Omental fat pad (tissue), 4 donors: Measurements from ENCODE around the gene WDR46. TPM values are rescaled to one million over a fixed set of nuclear protein-coding genes. Genes with fewer than 3 reads are reported as not detected.

ENCODE experiments used
- ATAC-seq: fragments of 150-250 bp; one replicate; pipeline ENCODE4 v1.9.1; 2016; ENCODE audit warnings: mild to moderate bottlenecking, moderate library complexity; ENCODE audit not compliant: low FRiP score
- DNase-seq: peaks from one replicate; pipeline ENCODE4 v3.0.0-alpha.2; 2019; ENCODE audit warnings: low spot score
- CTCF ChIP-seq, 3 donors: fragments of 450-650 bp; IDR thresholded peaks; one replicate each; pipeline ENCODE4 v1.5.1; 2016 to 2017; ENCODE audit warnings: antibody characterized with exemption in 3 of 3, mild to moderate bottlenecking in 3 of 3, moderate library complexity in 2 of 3
- total RNA-seq, 4 donors: library from RNA; depleted of rRNA; stranded (reverse); fragments of >200 nt; gene quantifications; one replicate each; pipeline ENCODE4 v1.1.0, GENCODE V29; 2016

Gene WDR46
- total RNA-seq, 4 donors from 2014 or later = 49.7 to 103 (median 54.3) TPM

DNA sequence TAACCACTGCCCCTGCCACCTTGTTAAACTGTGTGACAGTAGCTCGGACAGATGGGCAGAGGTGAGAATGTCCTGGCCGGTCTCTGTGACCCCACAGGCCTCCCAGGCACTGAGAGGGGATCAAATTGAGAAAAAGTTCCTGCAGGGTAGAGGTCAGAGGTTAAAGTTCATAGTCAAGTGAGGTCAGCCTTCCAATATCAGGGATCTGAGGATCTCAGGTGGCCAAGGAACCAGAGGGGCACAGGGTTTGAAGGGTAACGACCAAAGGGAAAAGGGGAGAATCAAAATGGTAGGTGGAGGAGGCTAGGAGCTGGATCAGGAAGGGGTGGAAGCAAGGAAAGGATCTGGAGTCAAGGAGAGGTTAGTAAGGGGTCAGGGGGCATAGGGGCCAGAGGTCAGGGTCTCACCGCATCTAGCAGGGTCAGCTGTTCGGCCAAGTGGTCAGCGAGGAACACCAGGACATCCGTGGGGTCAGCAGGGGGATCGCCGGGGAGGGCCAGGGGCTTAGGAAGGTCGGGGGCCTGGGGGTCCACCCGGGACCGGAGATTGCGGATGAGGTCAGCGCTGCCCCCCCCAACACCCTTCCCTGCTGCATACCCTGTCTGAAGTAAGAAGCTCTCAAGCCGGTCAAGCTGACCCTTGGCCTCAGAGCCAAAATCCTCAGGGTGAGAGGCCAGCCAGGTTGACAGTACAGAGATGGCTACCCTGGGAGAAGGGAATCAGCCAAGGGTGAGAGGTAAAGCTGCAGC lies 6.8 kb upstream of the WDR46 start:
- no peak for TF ChIP-seq CTCF (IDR thresholded peaks at IDR 0.05)
- ATAC-seq = no peak
- no peak for DNase-seq

DNA sequence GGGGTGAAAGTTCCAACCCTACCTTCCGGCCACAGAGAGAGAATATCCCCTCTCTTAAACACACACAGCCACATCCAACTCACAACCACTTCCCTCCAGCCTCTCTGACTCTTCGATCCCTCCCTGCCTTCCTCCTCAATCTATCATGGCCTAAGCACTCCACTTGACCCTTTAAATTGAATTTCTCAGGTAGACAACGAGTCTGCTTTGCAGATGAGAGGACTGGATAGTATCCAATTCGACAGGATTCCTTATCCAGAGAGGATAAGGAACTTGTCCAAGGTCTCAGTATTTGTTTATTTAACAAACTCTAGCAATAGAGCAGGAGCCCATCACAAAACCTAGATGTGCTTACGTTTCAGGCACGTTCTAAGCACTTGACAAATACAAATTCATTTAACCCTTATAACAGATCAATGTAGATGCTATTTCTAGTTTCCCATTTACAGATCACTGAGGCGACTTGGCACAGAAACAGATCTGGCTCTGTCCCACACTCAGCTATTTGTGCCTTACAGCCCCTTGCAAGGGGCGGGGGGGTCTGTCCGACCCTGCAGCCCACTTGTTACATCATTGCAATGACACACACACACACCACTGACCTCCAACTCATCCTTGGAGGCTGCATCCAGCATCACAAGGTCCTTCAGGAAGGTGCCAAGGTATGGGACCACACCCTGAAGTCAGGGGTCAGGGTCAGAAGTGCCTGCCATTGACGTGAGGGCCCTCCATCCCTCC lies 5.2 kb upstream of the WDR46 start:
- ATAC-seq = no peak
- DNase-seq = no peak
- TF ChIP-seq CTCF (IDR thresholded peaks at IDR 0.05) = no peak

DNA sequence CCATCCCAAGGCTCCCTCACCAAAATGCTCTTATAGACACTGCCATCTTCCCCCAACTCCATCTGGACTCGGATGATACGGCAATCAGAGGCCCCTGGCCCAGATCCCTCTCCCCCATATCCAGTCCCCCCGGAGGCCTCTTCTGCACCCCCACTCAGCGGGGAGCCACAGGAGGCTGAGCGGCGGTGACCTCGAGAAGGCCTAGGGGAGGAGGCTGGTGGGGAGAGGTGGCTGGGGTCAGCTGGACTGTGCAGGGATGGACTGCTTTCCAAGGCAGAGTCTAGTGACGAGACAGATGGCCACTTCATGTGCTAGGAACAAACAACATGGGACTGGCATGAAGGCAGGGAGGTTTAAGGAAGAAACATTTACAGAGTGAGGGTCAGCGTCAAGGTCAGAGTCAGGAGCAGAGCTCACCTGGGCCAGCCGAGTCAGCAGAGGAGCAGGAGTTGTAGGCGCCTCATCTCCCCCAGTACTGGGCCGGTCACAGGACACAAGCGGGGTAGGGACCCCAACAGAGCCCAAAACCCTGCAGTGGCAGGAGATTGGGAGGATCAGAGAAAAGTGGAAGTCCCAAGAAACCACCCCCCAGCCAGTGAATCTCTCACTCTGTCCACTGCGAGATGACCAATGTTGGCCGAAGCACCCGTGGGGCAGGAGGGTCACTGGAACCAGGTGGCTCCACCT lies 4.1 kb upstream of the WDR46 start:
- no peak for DNase-seq
- ATAC-seq = no peak
- TF ChIP-seq CTCF (IDR thresholded peaks at IDR 0.05) = no peak

DNA sequence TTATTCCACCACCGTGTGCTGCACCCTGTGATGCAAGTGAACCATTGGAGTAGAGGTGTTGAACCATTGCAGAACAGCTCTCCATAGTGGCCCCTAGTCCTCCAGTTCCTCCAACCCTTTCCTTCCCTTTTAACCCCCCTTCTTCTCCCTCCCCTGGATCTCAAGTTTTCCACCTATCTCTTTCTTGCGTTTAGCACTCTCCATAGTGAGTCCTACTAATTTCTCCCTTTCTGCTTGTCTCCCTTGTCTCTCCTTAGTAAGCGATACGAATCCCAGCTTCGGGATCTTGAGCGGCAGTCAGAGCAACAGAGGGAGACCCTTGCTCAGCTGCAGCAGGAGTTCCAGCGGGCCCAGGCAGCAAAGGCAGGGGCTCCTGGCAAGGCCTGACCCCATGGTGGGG lies 1.4 kb upstream of the WDR46 start:
- TF ChIP-seq CTCF (IDR thresholded peaks at IDR 0.05) = no peak
- no peak for DNase-seq
- no peak for ATAC-seq

DNA sequence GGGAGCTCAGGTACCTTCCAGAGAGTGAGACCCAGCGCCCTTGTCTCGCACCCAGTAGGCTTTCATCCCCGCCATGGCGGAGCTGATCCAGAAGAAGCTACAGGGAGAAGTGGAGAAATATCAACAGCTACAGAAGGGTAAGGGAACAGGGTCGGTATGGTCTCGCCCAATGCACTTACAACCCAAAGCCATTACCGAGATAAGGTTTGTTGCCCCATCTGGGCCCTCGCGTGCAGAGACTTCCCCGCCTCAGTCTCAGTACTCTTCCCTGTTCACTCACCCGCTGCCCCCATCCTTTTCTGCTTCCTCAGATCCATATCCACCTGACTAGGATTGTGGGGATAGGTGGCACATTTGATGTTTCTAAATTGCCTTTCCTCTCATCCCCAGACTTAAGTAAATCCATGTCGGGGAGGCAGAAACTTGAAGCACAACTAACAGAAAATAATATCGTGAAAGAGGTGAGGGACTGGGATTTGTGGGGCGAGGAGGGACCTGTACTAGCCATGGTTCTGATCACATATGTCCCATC lies 811 bp upstream of the WDR46 start:
- ATAC-seq (no peak), DNase-seq (no peak)
- no peak for TF ChIP-seq CTCF (IDR thresholded peaks at IDR 0.05)

- DNase-seq (no peak), ATAC-seq (no peak)
- no peak for TF ChIP-seq CTCF (IDR thresholded peaks at IDR 0.05)
These were observed 708 bp downstream of the WDR46 start for GRCh38 chr6:33288141-33288920.
